Lower lobe of right lung (tissue), 2 donors: ENCODE data around the gene CCNI2. TPM values are rescaled to one million over a fixed set of nuclear protein-coding genes. Genes with fewer than 3 reads are reported as not detected.
A peak's percentile ranks its signal among the peaks of the same experiment; 100 is the strongest.

Source experiments
- ATAC-seq, 2 donors: fragments of 200-7000 bp; cut with Tn5 transposase; one replicate each; pipeline ENCODE4 v1.9.1; 2020 to 2022; ENCODE audit warnings: mild to moderate bottlenecking in 2 of 2, moderate library complexity in 2 of 2
- DNase-seq: peaks from one replicate; pipeline ENCODE4 v3.0.0-alpha.2; 2020
- H3K27ac ChIP-seq: fragments of 200-600 bp; one replicate; pipeline ENCODE4 v1.8.0; 2022
- H3K27me3 ChIP-seq: fragments of 200-600 bp; one replicate; pipeline ENCODE4 v1.8.0; 2022; ENCODE audit warnings: low read depth
- H3K36me3 ChIP-seq: fragments of 200-600 bp; one replicate; pipeline ENCODE4 v1.8.0; 2022; ENCODE audit warnings: mild to moderate bottlenecking
- H3K4me1 ChIP-seq: fragments of 200-600 bp; one replicate; pipeline ENCODE4 v1.8.0; 2022
- H3K4me3 ChIP-seq: fragments of 200-600 bp; one replicate; pipeline ENCODE4 v1.8.0; 2022; ENCODE audit warnings: mild to moderate bottlenecking
- H3K9me3 ChIP-seq: fragments of 200-600 bp; one replicate; pipeline ENCODE4 v1.8.0; 2022
- CTCF ChIP-seq: fragments of 200-600 bp; IDR thresholded peaks from one replicate; pipeline ENCODE4 v1.8.0; 2022; ENCODE audit warnings: antibody characterized with exemption, mild to moderate bottlenecking
- intact Hi-C: fragments of 100-400 bp; cut with DNase I; formaldehyde crosslinking; loops from one replicate; pipeline ENCODE4 v1.11.0; 2022
- total RNA-seq: library from RNA; stranded (reverse); fragmentation: NEBNext Ultra II Directional; extraction: Animal tissue kit (Norgen Biotek cat#: 25700); gene quantifications from one replicate; pipeline ENCODE4 v1.2.1, GENCODE V29; 2021
- donor health status: DM: no; HTN: yes; CAD: no; lungs with severe emphysema.

Gene CCNI2
- total RNA-seq, 1 donor from 2014 or later: 1.1 TPM

- peak overlapping the region; percentile 78 for H3K4me3 ChIP-seq
- no peak for ATAC-seq
- H3K9me3 ChIP-seq: no peaks in the 10 kb centered on the region
- no peak for TF ChIP-seq CTCF
- H3K27ac ChIP-seq: no peak overlapping the region
- DNase-seq: no peak
- intact Hi-C loops: no loop called here
- H3K27me3 ChIP-seq: no peaks in the 10 kb centered on the region
- no peaks in the 10 kb centered on the region for H3K36me3 ChIP-seq
- H3K4me1 ChIP-seq: peaks cover 7% of the 10 kb centered on the region
These were observed 9.1 kb upstream of the CCNI2 start for GRCh38 chr5:132737982-132738681.

- no peak overlapping the region for H3K27ac ChIP-seq
- intact Hi-C loops: no loop called here
- no peaks in the 10 kb centered on the region for H3K9me3 ChIP-seq
- no peaks in the 10 kb centered on the region for H3K36me3 ChIP-seq
- TF ChIP-seq CTCF: no peak
- no peak for DNase-seq
- no peaks in the 10 kb centered on the region for H3K27me3 ChIP-seq
- H3K4me1 ChIP-seq: peaks cover 7% of the 10 kb centered on the region
- no peak for ATAC-seq
- H3K4me3 ChIP-seq: no peak overlapping the region
These were observed 8.0 kb upstream of the CCNI2 start for GRCh38 chr5:132739232-132739631.

DNA sequence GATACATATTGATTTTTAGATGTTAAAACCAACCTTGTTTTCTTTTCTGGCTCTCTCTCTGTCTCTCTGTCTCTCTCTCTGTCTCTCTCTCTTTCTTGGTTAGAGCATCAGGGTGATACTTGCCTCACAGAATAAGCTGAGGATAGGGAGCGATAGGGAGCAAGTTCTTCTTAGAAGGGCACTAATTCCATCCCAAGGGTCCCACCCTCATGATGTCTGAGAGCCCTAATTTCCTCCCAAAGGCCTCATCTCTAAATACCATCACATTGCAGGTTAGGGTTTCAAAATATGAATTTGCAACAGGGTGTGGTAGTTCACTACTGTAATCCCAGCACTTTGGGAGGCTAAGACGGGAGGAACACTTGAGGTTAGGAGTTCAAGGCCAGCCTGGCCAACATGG, 5.1 kb upstream of the CCNI2 start:
- Histone ChIP-seq H3K36me3 (no peaks in the 10 kb centered on the region), H3K4me1 (peaks cover 3% of the 10 kb centered on the region), H3K9me3 (no peaks in the 10 kb centered on the region), H3K27ac (no peak overlapping the region), H3K4me3 (no peak overlapping the region), H3K27me3 (peaks cover 9% of the 10 kb centered on the region)
- TF ChIP-seq CTCF: no peak
- DNase-seq (no peak), ATAC-seq (no peak)
- intact Hi-C loops: no loop called here

- Histone ChIP-seq H3K4me1 (peaks cover 8% of the 10 kb centered on the region), H3K27ac (no peak overlapping the region), H3K36me3 (no peaks in the 10 kb centered on the region), H3K9me3 (no peaks in the 10 kb centered on the region), H3K27me3 (peaks cover 13% of the 10 kb centered on the region), H3K4me3 (no peak overlapping the region)
- no peak for ATAC-seq
- no peak for DNase-seq
- intact Hi-C loops: no loop called here
- TF ChIP-seq CTCF: no peak
These were observed 4.6 kb upstream of the CCNI2 start for GRCh38 chr5:132742626-132743025.

DNA sequence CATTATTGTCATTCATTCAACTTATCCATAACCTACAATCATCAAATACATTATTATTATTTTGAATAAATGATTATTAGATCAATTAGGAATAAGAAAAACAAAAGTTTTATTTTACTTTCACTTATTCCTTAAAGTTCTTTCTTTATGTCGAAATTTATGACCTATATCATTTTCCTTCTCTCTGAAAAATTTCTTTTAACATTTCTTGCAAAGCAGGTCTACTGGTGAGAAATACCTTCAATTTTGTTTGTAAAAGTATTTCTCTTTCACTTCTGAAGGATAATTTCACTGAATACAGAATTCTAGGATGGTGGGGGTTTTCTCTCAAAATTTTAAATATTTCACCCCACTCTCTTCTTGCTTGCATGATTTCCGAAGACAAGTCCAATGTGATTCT, 2.6 kb upstream of the CCNI2 start:
- Histone ChIP-seq H3K4me1 (peaks cover 9% of the 10 kb centered on the region), H3K4me3 (no peak overlapping the region), H3K27ac (no peak overlapping the region), H3K27me3 (peaks cover 16% of the 10 kb centered on the region), H3K36me3 (no peaks in the 10 kb centered on the region), H3K9me3 (no peaks in the 10 kb centered on the region)
- intact Hi-C loops: no loop called here
- no peak for TF ChIP-seq CTCF
- no peak for ATAC-seq
- no peak for DNase-seq
